Measurements from ENCODE around the gene MAFF.
"Not testable (repeated sequence)": the region's sequence is repeated elsewhere in the genome, so short reads cannot be mapped to it uniquely, and the experiment has no call there.

MAFF gene

GRCh38 chr22:38223289-38223960 lies 21.6 kb downstream of the MAFF start:
- DNase-seq (ENCODE audit: low read depth, low spot score), result no peak

- no peak for DNase-seq (ENCODE audit: low read depth, low spot score)
Measured at GRCh38 chr22:38226853-38227649, 25.3 kb downstream of the MAFF start.

DNA sequence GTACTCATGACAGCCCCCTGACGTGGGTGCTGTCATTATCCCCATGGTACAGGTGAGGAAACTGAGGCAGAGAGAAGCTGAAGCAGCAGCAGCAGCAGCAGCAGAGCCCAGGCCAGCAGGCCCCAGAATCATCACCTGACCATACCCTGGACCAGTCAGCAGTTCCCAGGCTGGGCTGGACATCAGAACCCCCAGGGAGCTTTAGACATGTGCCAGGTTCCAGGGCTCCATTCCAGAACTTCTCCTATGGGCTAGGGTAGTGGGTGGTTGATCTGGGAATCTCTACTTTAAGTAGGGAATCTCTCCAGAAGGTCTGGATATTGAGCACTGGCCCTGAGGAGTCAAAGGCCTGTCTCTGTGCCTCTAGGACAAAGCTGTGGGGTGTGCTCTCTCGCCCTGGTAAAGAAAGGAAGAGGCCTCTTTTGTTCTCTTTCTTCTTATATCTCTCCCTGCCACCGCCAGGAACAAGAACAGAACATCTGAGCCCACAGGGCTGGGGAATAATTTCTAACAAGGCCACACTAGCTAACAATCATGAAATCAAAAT lies 26.6 kb downstream of the MAFF start:
- no peak for DNase-seq (ENCODE audit: low read depth, low spot score)

GRCh38 chr22:38228873-38229740 lies 27.3 kb downstream of the MAFF start:
- DNase-seq (ENCODE audit: low read depth, low spot score), result no peak

GRCh38 chr22:38230108-38230825 lies 28.5 kb downstream of the MAFF start:
- DNase-seq (ENCODE audit: low read depth, low spot score), result no peak

DNA sequence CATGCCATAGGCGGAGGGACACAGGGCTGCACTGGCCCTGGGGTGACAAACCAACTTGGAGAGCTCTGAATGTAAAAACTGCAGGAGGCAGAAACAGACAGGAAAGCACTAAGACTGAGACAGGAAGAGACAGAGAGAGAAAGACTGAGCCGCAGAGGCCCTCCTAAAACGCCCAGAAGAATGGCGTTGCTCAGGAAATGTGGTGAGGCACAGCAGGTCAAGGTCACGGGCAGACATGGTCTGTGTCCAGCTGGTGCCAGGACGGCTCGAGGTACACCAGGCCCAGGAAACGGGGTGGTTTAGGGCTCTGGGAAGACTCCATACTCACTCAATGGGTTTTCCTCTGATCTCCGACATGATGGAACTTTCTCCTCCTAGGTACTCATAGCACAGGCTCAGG lies 29.1 kb downstream of the MAFF start:
- no peak for DNase-seq (ENCODE audit: low read depth, low spot score)

GRCh38 chr22:38232196-38232595 lies 30.4 kb downstream of the MAFF start:
- no peak for DNase-seq (ENCODE audit: low read depth, low spot score)

- no peak for DNase-seq (ENCODE audit: low read depth, low spot score)
Measured at GRCh38 chr22:38233427-38233826, 31.6 kb downstream of the MAFF start.

DNA sequence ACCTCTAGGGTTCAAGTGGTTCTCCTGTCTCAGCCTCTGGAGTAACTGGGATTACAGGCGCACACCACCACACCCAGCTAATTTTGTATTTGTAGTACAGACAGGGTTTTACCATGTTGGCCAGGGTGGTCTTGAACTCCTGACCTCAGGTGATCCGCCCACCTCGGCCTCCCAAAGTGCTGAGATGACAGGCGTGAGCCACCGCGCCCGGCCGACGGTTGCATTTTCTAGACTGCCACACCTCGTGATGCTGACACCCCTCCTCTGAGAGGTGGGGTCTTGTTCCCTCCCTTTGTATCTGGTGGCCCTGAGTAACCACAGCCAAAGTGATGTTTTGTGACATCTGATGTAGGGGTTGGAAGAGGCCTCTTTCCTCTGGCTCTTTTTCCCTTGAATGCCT lies 32.1 kb downstream of the MAFF start:
- not testable (repeated sequence) for DNase-seq (ENCODE audit: low read depth, low spot score)

DNA sequence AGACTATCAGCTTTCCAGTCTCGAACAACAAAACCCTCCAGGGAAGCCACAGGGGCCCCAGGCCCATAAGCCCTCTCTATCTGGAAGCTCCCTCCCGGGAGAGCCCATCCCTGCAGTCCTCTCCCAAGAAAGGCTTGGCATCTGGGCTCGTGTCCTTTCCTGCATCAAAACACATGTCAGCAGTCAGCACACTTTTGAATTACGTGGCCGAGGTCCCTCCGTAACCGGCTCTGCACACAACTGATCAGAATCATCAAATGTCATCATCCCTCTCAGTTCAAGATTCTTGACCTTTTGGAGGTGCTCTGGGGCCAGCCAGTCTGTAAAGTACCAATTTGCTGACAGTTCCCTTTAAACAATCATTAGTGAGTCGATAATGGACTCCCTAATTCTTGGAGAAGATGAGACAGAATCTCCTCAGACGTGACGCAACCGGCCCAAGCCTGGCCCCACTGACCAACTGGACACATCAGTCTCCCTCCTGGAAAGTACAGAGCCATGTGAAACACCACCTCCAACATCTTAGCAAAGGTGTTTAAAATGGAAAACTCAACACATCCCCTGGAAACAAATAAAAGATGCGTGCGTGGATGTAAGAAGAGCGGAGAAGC lies 33.6 kb downstream of the MAFF start:
- DNase-seq (ENCODE audit: low read depth, low spot score), result no peak

DNA sequence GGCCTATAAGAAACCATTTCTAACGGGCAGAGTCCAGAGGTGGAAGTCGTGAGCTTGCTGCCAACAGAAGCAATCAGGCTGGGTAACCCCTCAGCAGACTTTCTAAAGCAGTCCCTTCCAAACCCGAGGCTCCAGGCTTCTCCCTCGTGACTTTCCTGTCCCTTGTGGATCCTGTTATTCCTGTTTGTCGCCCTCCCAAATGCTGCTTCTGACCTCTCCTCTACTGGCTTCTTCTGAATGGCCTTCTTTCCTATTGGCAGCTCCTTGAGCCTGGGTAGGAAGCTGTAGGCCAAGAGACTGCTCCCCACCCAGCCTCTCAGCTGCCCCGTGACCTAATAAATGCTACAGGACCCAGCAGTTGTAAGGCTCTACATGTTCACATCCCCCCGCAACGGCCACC lies 35.0 kb downstream of the MAFF start:
- DNase-seq (ENCODE audit: low read depth, low spot score), result no peak

DNA sequence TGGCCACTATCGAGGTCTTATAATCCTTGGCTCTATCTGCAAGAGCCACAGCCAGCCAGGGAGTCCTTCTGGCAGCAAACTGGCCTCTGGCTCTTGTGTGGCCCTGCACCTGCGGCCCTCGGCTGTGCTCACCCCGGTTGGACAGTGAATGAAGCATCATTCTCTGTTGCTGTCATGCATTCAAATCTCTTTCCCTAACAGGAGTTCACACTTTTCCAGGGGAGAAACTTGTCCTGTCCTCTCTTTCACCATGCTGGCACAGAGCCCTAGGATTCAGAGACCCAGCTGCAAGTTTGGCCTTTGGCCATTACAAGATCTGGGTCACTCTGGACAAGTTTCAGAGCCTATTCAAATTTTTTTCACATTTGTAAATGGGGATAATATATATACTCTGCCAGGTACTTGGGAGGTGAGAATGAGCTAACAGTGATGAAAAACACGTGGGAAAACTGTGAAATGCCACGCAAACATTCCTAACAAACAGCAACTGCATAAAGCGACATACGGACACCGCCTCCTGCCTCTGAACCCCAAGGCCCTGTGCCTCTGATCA lies 36.8 kb downstream of the MAFF start:
- DNase-seq (ENCODE audit: low read depth, low spot score), result no peak

- DNase-seq (ENCODE audit: low read depth, low spot score), result no peak
Measured at GRCh38 chr22:38239101-38239761, 37.4 kb downstream of the MAFF start.

GRCh38 chr22:38240734-38241252 lies 39.0 kb downstream of the MAFF start:
- DNase-seq (ENCODE audit: low read depth, low spot score), result peak; percentile 51

DNA sequence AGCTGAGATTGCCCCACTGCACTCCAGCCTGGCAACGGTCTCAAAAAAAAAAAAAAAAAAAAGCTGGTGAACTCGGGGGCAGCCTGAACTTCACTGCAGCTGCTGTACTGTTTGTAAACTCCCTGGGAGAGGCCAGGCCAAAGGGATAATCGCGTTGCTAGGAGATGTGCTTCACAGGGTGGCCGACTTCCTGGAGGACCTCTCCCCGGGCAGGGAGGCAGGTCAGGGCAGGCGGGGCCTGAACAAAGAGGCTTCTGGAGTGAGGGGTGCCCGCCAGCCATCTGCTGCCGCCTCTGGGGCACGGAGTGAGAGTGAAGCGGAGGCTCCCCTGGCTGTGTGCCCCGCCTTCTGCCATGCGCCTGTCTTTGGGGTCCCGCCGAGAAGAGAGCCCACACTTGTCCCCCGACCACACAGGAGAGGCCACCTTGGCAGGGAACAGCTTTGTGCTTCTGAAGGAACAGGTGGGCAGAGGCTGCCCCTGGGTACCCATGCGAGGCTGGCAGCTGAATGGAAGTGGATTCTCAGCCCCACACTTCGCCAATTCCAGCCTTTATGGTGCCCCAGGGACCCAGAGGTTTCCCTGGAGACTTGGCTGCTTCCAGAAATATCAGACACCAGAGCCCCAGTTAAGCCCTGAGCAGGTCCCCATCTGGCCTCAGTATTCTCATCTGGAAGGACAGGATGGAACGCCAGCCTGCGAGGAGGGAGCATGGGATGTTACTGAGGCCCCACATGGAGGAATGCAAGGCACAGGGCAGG lies 41.4 kb downstream of the MAFF start:
- peak; percentile 69 for DNase-seq (ENCODE audit: low read depth, low spot score)

- no peak for DNase-seq (ENCODE audit: low read depth, low spot score)
Measured at GRCh38 chr22:38244106-38244505, 42.3 kb downstream of the MAFF start.

DNA sequence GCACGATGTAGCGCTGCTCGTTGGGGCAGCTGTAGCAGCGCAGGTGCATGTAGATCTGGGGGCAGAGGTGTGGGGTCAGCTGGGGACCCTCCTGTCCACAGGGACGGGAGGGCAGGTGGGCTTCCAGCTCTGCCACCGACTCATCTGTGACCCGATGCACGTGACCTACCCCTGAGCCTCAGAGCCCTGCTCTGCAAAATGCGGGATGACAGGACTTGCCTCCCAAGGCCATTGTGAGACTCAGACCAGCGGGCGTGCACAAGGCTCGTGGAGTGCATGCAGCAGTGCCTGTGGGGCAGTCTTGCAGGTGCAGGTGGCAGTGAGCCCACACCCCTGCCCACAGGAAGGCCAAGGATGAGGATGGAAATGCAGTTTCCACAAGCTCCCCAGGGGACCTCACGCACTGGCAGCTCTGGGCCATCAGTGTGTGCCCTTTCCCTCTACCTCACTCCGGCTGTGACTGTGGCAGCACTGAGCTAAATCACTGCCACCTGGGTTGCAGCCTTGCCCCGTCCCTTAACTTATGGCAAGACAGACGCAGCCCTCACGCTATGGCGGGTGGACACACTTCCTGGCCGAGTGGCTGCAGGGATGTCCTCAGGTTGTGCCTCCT lies 44.4 kb downstream of the MAFF start:
- DNase-seq (ENCODE audit: low read depth, low spot score), result no peak

GRCh38 chr22:38246692-38247091 lies 44.9 kb downstream of the MAFF start:
- DNase-seq (ENCODE audit: low read depth, low spot score), result no peak

DNA sequence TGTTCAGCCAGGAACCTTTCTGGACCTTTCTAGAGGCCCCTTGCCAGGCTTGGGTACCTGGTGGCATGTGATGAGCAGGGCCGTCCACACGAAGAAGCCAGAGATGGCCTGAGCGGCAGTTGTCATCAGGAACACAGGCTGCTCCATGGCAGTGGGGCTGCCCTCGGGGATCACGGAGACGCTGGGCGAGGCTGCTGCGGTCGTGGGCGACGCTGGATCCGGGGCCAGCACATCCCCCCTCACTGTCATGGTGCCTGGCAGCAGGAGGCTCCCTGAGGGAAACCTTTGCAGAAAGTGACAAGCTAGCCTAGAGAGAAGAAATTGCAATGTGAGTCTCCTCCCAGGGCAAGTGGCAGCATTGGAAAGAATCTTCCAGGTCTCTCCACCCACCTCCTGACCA lies 45.9 kb downstream of the MAFF start:
- no peak for DNase-seq (ENCODE audit: low read depth, low spot score)
